Naive thymus-derived CD8-positive, alpha-beta T cell (primary cell): ENCODE results near the gene COL6A3. TPM values are rescaled to one million over a fixed set of nuclear protein-coding genes. Genes with fewer than 3 reads are reported as not detected.
A peak's percentile ranks its signal among the peaks of the same experiment; 100 is the strongest.

Experiments used
- ATAC-seq, 2 donors: fragments of 150-1000 bp; cut with Tn5 transposase in 1 of 2; sonication (Bioruptor Pico), chemical (Tn5 transposase) in 1 of 2; 1 replicate in 1 of 2; 2 replicates in 1 of 2; pipeline ENCODE4 v1.10.0; 2021; ENCODE audit warnings: mild to moderate bottlenecking in 2 of 2, moderate library complexity in 2 of 2
- POLR2A ChIA-PET: fragments of 350-600 bp; sonication (Branson Sonifier 250); formaldehyde crosslinking; loops from one replicate; lab custom pipeline; 2021; ENCODE audit warnings: antibody characterized with exemption; lab: Charles Lee
- DNase-seq, 10 donors: peaks; one replicate each; pipeline versions ENCODE4 v3.0.0 to v3.0.0-alpha.2; 2020 to 2022
- H3K27ac Mint-ChIP-seq, 10 donors: one replicate each; pipeline ENCODE4 v1.8.0; 2020 to 2022; ENCODE audit warnings: mild to moderate bottlenecking in 10 of 10, mixed read lengths in 10 of 10, moderate library complexity in 4 of 10, inconsistent platforms in 1 of 10
- H3K27me3 Mint-ChIP-seq, 5 donors: one replicate each; pipeline ENCODE4 v1.8.0; 2021 to 2022; ENCODE audit warnings: mixed read lengths in 5 of 5
- H3K36me3 Mint-ChIP-seq, 3 donors: one replicate each; pipeline ENCODE4 v1.8.0; 2020 to 2022; ENCODE audit warnings: mixed read lengths in 3 of 3, mild to moderate bottlenecking in 2 of 3, inconsistent platforms in 1 of 3
- H3K4me1 Mint-ChIP-seq, 4 donors: one replicate each; pipeline ENCODE4 v1.8.0; 2021 to 2022; ENCODE audit warnings: mixed read lengths in 4 of 4
- H3K4me3 Mint-ChIP-seq, 10 donors: one replicate each; pipeline ENCODE4 v1.8.0; 2020 to 2022; ENCODE audit warnings: mild to moderate bottlenecking in 10 of 10, mixed read lengths in 10 of 10, moderate library complexity in 6 of 10, inconsistent platforms in 1 of 10
- H3K9me3 Mint-ChIP-seq, 9 donors: one replicate each; pipeline ENCODE4 v1.8.0; 2020 to 2022; ENCODE audit warnings: mixed read lengths in 9 of 9, mild to moderate bottlenecking in 3 of 9, inconsistent platforms in 1 of 9, moderate library complexity in 1 of 9
- polyA plus RNA-seq, 3 donors: library from polyadenylated mRNA; unstranded; fragments of 300-500 nt; fragmentation: Illumina TruSeq; gene quantifications; one replicate each; pipeline ENCODE4 v1.2.3, GENCODE V29; 2021
- total RNA-seq, 8 experiments: library from RNA in 2 of 8; stranded (reverse) in 2 of 8; gene quantifications; one replicate each; pipeline ENCODE4 v1.2.3 and lab custom pipeline; 2021 to 2026

COL6A3 gene
- total and polyA plus RNA-seq, 5 experiments from 2014 or later = 0.95 to 4.1 (median 2.0) TPM

- Mint-ChIP-seq H3K9me3 (no peaks in the 10 kb centered on the region), H3K36me3 (peaks cover 0 to 25% (median 9%) of the 10 kb centered on the region in 3 donors), H3K4me3 (no peak overlapping the region), H3K27ac (peak overlapping the region in 1 of 10 donors; percentile 39), H3K4me1 (peaks cover 0 to 2% (median 0%) of the 10 kb centered on the region in 4 donors), H3K27me3 (no peaks in the 10 kb centered on the region)
- POLR2A ChIA-PET = no interaction called here
- no peak for DNase-seq
- no peak for ATAC-seq
Observed at GRCh38 chr2:237348281-237348865, 65.6 kb downstream of the COL6A3 start.

- Mint-ChIP-seq H3K36me3 (peaks cover 0 to 30% (median 12%) of the 10 kb centered on the region in 3 donors), H3K9me3 (no peaks in the 10 kb centered on the region), H3K4me1 (peaks cover 0 to 2% (median 0%) of the 10 kb centered on the region in 4 donors), H3K27me3 (no peaks in the 10 kb centered on the region), H3K27ac (no peak overlapping the region), H3K4me3 (no peak overlapping the region)
- ATAC-seq = no peak
- POLR2A ChIA-PET = no interaction called here
- no peak for DNase-seq
Observed at GRCh38 chr2:237345891-237346640, 67.9 kb downstream of the COL6A3 start.

GRCh38 chr2:237345411-237345810 lies 68.6 kb downstream of the COL6A3 start:
- Mint-ChIP-seq H3K36me3 (peaks cover 0 to 28% (median 12%) of the 10 kb centered on the region in 3 donors), H3K27ac (peak overlapping the region in 1 of 10 donors; percentile 47), H3K27me3 (no peaks in the 10 kb centered on the region), H3K4me1 (peaks cover 0 to 2% (median 0%) of the 10 kb centered on the region in 4 donors), H3K9me3 (no peaks in the 10 kb centered on the region), H3K4me3 (no peak overlapping the region)
- POLR2A ChIA-PET = no interaction called here
- no peak for ATAC-seq
- DNase-seq = no peak

GRCh38 chr2:237344942-237345341 lies 69.0 kb downstream of the COL6A3 start:
- Mint-ChIP-seq H3K9me3 (no peaks in the 10 kb centered on the region), H3K4me3 (no peak overlapping the region), H3K36me3 (peaks cover 0 to 30% (median 16%) of the 10 kb centered on the region in 3 donors), H3K4me1 (peaks cover 0 to 2% (median 0%) of the 10 kb centered on the region in 4 donors), H3K27me3 (no peaks in the 10 kb centered on the region), H3K27ac (no peak overlapping the region)
- no peak for DNase-seq
- ATAC-seq = no peak
- POLR2A ChIA-PET = no interaction called here

GRCh38 chr2:237343993-237344392 lies 70.0 kb downstream of the COL6A3 start:
- no peak overlapping the region for H3K4me3 Mint-ChIP-seq
- H3K4me1 Mint-ChIP-seq = peaks cover 0 to 2% (median 0%) of the 10 kb centered on the region in 4 donors
- no peaks in the 10 kb centered on the region for H3K9me3 Mint-ChIP-seq
- H3K27me3 Mint-ChIP-seq = no peaks in the 10 kb centered on the region
- ATAC-seq = no peak
- peaks cover 0 to 30% (median 16%) of the 10 kb centered on the region in 3 donors for H3K36me3 Mint-ChIP-seq
- H3K27ac Mint-ChIP-seq = no peak overlapping the region
- DNase-seq = no peak
- POLR2A ChIA-PET = no interaction called here

GRCh38 chr2:237341872-237342271 lies 72.1 kb downstream of the COL6A3 start:
- Mint-ChIP-seq H3K36me3 (peaks cover 0 to 25% (median 8%) of the 10 kb centered on the region in 3 donors), H3K9me3 (no peaks in the 10 kb centered on the region), H3K4me1 (no peaks in the 10 kb centered on the region), H3K27me3 (no peaks in the 10 kb centered on the region), H3K27ac (peak overlapping the region in 2 of 10 donors; percentile 46 to 69), H3K4me3 (no peak overlapping the region)
- POLR2A ChIA-PET = no interaction called here
- ATAC-seq (no peak), DNase-seq (no peak)

- H3K9me3 Mint-ChIP-seq = no peaks in the 10 kb centered on the region
Observed at GRCh38 chr2:237337586-237337985, 76.4 kb downstream of the COL6A3 start.

GRCh38 chr2:237336131-237336530 lies 77.8 kb downstream of the COL6A3 start:
- H3K9me3 Mint-ChIP-seq = no peaks in the 10 kb centered on the region
- H3K36me3 Mint-ChIP-seq = peaks cover 5 to 25% (median 17%) of the 10 kb centered on the region in 3 donors
- no peak for DNase-seq
- ATAC-seq = no peak
- H3K27me3 Mint-ChIP-seq = no peaks in the 10 kb centered on the region
- POLR2A ChIA-PET = no interaction called here
- H3K4me1 Mint-ChIP-seq = no peaks in the 10 kb centered on the region
- H3K27ac Mint-ChIP-seq = no peak overlapping the region
- H3K4me3 Mint-ChIP-seq = no peak overlapping the region

More at GRCh38 chr2:237337586-237337985, 76.4 kb downstream of the COL6A3 start:
- ATAC-seq (no peak), DNase-seq (no peak)
- H3K36me3 Mint-ChIP-seq = peaks cover 5 to 30% (median 19%) of the 10 kb centered on the region in 3 donors
- no peaks in the 10 kb centered on the region for H3K4me1 Mint-ChIP-seq
- H3K4me3 Mint-ChIP-seq = no peak overlapping the region
- no peaks in the 10 kb centered on the region for H3K27me3 Mint-ChIP-seq
- no peak overlapping the region for H3K27ac Mint-ChIP-seq
- POLR2A ChIA-PET = no interaction called here

- Mint-ChIP-seq H3K4me3 (no peak overlapping the region), H3K4me1 (no peaks in the 10 kb centered on the region), H3K9me3 (no peaks in the 10 kb centered on the region), H3K27me3 (no peaks in the 10 kb centered on the region), H3K36me3 (peaks cover 5 to 21% (median 12%) of the 10 kb centered on the region in 3 donors), H3K27ac (no peak overlapping the region)
- POLR2A ChIA-PET = no interaction called here
- ATAC-seq = no peak
- no peak for DNase-seq
Observed at GRCh38 chr2:237333748-237334147, 80.2 kb downstream of the COL6A3 start.

GRCh38 chr2:237330541-237330940 lies 83.4 kb downstream of the COL6A3 start:
- Mint-ChIP-seq H3K27ac (no peak overlapping the region), H3K4me3 (no peak overlapping the region), H3K4me1 (no peaks in the 10 kb centered on the region), H3K27me3 (no peaks in the 10 kb centered on the region), H3K36me3 (peaks cover 5 to 17% (median 12%) of the 10 kb centered on the region in 3 donors), H3K9me3 (no peaks in the 10 kb centered on the region)
- POLR2A ChIA-PET = no interaction called here
- no peak for DNase-seq
- no peak for ATAC-seq

GRCh38 chr2:237327175-237327950 lies 86.6 kb downstream of the COL6A3 start:
- POLR2A ChIA-PET = no interaction called here
- Mint-ChIP-seq H3K27me3 (no peaks in the 10 kb centered on the region), H3K27ac (no peak overlapping the region), H3K4me1 (no peaks in the 10 kb centered on the region), H3K9me3 (no peaks in the 10 kb centered on the region), H3K36me3 (no peaks in the 10 kb centered on the region), H3K4me3 (no peak overlapping the region)
- no peak for ATAC-seq
- no peak for DNase-seq

- H3K4me1 Mint-ChIP-seq = no peaks in the 10 kb centered on the region
- DNase-seq (no peak), ATAC-seq (no peak)
- H3K9me3 Mint-ChIP-seq = no peaks in the 10 kb centered on the region
- H3K27me3 Mint-ChIP-seq = no peaks in the 10 kb centered on the region
- no peaks in the 10 kb centered on the region for H3K36me3 Mint-ChIP-seq
- no peak overlapping the region for H3K27ac Mint-ChIP-seq
- H3K4me3 Mint-ChIP-seq = no peak overlapping the region
- POLR2A ChIA-PET = no interaction called here
Observed at GRCh38 chr2:237326266-237327171, 87.4 kb downstream of the COL6A3 start.
